CD1c-positive myeloid dendritic cell (primary cell): ENCODE data around the gene FBXO38.

Source experiments
- DNase-seq: peaks from one replicate; pipeline ENCODE4 v3.0.0-alpha.2; 2016; ENCODE audit errors: extremely low spot score

Gene FBXO38, protein sequence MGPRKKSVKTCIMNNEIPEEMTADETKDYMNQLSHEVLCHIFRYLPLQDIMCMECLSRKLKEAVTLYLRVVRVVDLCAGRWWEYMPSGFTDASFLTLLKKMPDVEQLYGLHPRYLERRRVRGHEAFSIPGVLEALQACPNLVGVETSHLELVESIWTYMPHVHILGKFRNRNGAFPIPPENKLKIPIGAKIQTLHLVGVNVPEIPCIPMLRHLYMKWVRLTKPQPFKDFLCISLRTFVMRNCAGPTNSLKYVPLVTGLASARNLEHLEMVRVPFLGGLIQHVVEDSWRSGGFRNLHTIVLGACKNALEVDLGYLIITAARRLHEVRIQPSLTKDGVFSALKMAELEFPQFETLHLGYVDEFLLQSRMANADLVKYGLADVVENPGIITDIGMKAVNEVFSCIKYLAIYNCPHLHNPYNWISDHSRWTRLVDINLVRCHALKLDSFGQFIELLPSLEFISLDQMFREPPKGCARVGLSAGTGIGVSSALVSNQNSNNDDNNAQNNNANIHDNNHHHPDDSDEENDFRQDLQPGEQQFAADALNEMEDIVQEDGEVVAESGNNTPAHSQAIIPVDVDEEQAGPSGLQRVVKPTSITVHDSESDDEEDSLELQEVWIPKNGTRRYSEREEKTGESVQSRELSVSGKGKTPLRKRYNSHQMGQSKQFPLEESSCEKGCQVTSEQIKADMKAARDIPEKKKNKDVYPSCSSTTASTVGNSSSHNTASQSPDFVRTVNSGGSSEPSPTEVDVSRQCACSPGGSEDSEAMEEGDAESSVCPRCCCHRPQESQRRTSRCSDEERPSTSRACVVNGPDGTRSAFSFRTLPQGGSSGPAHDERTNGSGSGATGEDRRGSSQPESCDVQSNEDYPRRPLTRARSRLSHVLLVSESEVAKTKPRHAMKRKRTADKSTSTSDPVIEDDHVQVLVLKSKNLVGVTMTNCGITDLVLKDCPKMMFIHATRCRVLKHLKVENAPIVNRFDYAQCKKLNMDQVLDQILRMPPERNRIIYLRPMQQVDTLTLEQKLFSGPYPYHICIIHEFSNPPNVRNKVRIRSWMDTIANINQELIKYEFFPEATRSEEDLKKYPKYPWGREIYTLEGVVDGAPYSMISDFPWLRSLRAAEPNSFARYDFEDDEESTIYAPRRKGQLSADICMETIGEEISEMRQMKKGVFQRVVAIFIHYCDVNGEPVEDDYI

DNA sequence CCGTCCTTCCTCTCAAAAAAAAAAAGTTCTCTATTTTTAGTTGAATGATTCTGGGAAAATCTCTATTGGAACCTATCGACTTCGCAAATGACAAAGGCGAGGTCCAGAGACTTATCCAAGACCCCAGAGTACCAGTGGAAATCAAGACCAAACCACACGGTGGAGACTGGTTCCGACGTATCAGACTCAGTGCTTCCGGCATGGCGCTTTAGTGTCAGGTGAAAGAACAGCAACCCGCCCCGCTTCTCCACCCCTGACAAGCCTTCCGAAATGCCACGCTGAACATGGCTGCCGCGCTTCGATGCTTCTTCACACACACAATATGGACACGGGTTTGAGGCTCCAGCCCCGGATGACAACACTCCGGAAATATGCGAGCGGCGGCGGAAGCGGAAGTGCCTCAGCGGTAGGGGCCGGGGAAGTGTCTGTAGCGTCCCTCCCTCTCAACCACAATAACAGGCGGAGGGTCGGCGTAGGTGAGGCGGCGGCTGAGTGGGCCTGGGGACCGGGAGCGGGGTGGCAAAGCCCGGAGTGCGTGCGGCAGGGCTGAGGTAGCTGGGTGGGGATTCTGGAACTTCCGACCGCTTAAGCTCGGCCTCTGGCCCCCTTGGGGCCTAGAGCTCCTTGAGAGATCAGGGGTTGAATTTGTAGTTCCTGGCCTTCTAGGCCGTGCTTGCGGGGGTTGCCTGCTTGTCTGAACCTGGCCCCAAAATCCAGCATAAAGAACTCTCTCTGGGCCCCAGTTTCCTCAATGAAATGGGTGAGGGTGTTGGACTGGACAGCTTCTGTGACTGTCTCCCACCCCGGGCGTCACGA is at the start of gene FBXO38:
Gene FBXO38 (plus strand): TSS at position 395 of the 816 bp plus-strand sequence. CDS start 10,819 bp downstream, outside the sequence.
- DNase-seq = peak; percentile 98

DNA sequence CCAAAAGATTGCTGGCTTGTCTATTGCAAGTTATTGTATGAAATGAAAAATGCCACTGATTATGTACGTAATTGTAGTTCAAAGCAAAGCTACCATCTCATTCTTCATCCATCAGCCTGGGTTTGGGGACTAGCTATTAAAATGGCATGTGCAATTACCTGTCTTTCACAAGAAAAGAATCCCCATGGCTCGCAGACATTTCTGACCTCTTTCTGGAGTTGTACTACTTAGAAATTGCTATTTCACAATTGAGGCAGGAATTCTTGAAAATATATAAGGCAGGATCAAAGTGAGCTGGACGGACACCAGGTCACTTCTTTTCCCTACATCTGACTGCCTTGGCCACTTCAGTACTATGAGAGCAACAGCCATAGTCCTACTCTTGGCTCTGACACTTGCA is 48.5 kb upstream of the FBXO38 start, which contains the start of gene SPINK9:
Gene SPINK9 (plus strand): TSS at position 301 of the 400 bp plus-strand sequence. CDS start 55 bp downstream, at position 356.
- DNase-seq = no peak

GRCh38 chr5:148336704-148337435 is 46.9 kb upstream of the FBXO38 start:
- DNase-seq = peak; percentile 23

- DNase-seq = no peak
Measured at GRCh38 chr5:148342371-148343045, 41.2 kb upstream of the FBXO38 start.

- DNase-seq = no peak
Measured at GRCh38 chr5:148343046-148343407, 40.7 kb upstream of the FBXO38 start.

DNA sequence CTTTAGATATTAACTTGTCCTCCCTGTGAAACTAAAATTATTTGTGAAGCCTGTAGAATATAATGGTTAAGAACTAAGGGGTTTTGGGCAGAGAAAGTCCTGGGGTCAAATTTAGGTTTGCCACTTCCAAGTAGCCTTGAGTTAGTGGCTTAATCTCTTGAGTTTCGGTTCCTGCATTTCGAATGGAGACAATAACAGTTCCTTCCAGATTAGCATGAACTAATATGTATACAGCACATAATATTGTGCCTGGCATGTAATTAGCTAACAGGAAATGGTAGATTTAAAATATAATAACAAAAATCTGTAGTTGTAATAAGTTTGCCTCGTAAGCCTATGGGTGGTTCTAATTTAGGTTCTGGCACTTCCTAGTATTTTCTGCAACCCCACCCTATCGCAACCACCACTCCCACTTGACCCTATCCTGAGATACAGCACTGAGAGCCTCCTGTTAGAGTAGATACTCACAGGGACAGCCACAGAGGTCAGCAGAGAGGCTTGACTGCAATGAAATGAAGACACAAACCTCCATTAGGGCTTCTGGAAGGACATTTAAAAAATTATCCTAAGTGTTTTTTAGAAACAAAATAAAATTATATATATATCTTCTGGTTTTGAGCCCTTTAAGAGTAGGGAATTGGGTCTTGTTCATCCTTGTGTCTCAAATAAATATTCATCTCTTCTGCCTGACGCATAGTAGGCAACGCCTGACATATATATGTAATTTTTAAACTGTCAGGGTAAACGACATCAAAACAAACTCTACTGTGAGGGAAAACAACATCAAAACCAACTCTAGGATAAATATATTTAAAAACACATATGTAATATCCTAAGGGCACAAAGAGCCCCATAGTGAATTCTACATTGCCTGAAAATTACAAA is 39.9 kb upstream of the FBXO38 start:
- peak; percentile 38 for DNase-seq

GRCh38 chr5:148347706-148348105 is 36.1 kb upstream of the FBXO38 start:
- DNase-seq = no peak

GRCh38 chr5:148352696-148353095 is 31.1 kb upstream of the FBXO38 start:
- DNase-seq = no peak

GRCh38 chr5:148353634-148354033 is 30.1 kb upstream of the FBXO38 start:
- DNase-seq = no peak

DNA sequence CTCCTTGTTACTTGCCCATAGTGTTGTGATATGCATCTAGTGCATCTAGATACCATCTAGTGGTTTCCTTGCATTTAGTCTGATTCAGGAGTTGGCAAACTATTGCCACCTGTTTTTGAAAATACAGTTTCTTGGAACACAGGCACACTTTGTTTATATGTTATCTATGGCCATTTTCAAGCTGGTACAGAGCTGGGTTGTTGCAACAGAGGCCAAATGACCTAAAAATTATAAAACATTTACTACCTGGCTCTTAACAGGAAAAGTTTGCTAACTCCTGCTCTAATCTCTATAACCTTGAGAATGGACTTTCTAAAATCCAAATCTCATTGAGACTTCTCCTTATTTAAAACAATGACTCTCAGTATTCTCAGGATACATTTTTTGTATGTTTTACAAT is 19.4 kb upstream of the FBXO38 start:
- DNase-seq = no peak

GRCh38 chr5:148368299-148368698 is 15.5 kb upstream of the FBXO38 start:
- no peak for DNase-seq

DNA sequence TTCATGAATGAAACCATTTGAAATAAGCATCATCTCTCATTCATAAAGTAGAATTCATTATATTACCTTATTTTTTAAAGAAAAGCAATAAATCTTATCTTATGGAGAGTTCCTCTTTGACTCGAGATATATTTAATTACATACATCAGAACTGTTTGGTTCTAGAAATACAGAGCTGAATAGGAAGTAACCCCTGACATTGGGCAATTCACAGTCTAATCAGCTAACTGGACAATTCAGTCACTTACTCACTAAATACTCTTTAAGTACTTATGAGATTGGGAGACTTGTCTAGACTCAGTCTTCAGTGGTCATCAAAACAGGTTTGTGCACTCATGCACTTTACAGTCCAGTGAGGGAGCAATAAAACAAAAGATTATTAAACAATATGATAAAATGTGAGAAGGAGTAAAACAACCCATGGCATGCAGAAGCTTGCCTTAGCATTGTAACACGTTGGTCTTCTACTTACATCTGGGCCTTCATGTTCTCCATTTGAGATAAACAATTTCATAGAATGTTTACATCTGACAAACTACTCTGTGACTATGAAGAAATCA is 11.5 kb upstream of the FBXO38 start:
- DNase-seq = peak; percentile 41

- no peak for DNase-seq
Measured at GRCh38 chr5:148372893-148373292, 10.9 kb upstream of the FBXO38 start.

DNA sequence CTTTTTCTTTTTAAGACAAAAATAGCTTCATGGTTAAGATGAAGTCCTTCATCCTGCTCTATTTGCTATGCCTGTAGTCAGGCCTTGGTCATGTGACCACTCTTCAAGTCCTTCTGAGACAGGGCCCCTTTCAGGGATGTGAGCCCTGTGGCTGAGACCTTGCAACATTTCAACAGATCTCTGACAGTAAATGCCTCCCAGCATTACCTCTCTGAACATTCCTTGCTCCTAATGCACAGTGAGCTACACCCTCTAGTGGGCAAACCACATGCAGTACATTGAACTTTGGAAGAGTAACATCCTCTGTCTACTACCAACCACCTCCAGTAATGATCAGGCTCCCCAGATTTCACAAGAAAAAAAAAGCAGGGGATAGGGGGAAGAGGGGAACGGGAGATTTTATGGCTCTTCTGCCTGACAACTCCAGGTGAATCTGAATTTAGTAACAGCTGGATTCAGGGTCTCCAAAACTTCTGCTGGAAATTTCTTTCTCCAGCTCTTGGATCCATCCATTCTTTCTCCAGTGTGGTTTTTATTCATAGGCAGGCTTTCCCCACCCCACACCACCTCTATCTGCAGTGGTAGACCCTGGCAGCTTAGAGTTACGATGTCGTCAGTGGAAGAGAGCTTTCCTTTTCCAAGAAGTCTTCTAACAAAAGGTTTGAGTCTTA is 8.9 kb upstream of the FBXO38 start:
- DNase-seq = peak; percentile 52

- DNase-seq = no peak
Measured at GRCh38 chr5:148376198-148376597, 7.6 kb upstream of the FBXO38 start.

- peak; percentile 54 for DNase-seq
Measured at GRCh38 chr5:148378670-148379069, 5.1 kb upstream of the FBXO38 start.

GRCh38 chr5:148379340-148379739 is 4.4 kb upstream of the FBXO38 start:
- no peak for DNase-seq

- DNase-seq = no peak
Measured at GRCh38 chr5:148381906-148382305, 1.9 kb upstream of the FBXO38 start.
